BJ (cell line): ENCODE measurements around the gene CASS4. TPM values are rescaled to one million over a fixed set of nuclear protein-coding genes. Genes with fewer than 3 reads are reported as not detected.

Experiments used
- CTCF ChIA-PET: fragments of 350-600 bp; formaldehyde crosslinking; extraction: SDS; loops from one replicate; lab custom pipeline; 2021; ENCODE audit warnings: antibody characterized with exemption, inconsistent platforms; lab: Yijun Ruan, JAX
- POLR2A ChIA-PET: fragments of 300-600 bp; sonication (Branson Sonifier 250); formaldehyde crosslinking; extraction: SDS; loops from one replicate; lab custom pipeline; 2021; ENCODE audit warnings: antibody characterized with exemption; lab: Charles Lee
- DNase-seq: peaks from one replicate; pipeline ENCODE4 v3.0.0-alpha.2; 2011; ENCODE audit warnings: low read depth
- H3K27me3 ChIP-seq: 2 replicates; pipeline ENCODE4 v1.6.0; 2011; ENCODE audit warnings: low read length; ENCODE audit not compliant: control insufficient read depth, insufficient read depth
- H3K36me3 ChIP-seq: 2 replicates; pipeline ENCODE4 v1.5.1; 2011; ENCODE audit warnings: low read length; ENCODE audit not compliant: control insufficient read depth, insufficient read depth
- H3K4me3 ChIP-seq: 2 replicates; pipeline ENCODE4 v1.5.1; 2011; ENCODE audit warnings: low read depth, mild to moderate bottlenecking, control low read depth, low read length
- CTCF ChIP-seq: IDR thresholded peaks from 2 replicates; pipeline ENCODE4 v1.5.1; 2011; ENCODE audit warnings: low read depth, mild to moderate bottlenecking, control low read depth, inconsistent platforms, low read length, moderate library complexity; ENCODE audit not compliant: insufficient read depth
- polyA plus RNA-seq: library from polyadenylated mRNA; depleted of rRNA; stranded (reverse); fragments of >200 nt; gene quantifications from 2 replicates; pipeline ENCODE4 v1.2.3, GENCODE V29; 2011

CASS4 gene
- polyA plus RNA-seq, 1 experiment: 0.50 TPM

GRCh38 chr20:56431471-56431870, 19.4 kb downstream of the CASS4 start:
- DNase-seq: no peak
- CTCF ChIA-PET: no interaction called here
- no peaks in the 10 kb centered on the region for H3K36me3 ChIP-seq
- H3K27me3 ChIP-seq: no peaks in the 10 kb centered on the region
- POLR2A ChIA-PET: no interaction called here
- no peak overlapping the region for H3K4me3 ChIP-seq
- TF ChIP-seq CTCF: no peak

GRCh38 chr20:56433221-56433879, 21.3 kb downstream of the CASS4 start:
- H3K27me3 ChIP-seq: no peaks in the 10 kb centered on the region
- TF ChIP-seq CTCF: no peak
- CTCF ChIA-PET: interaction anchor here (0.8 to 1.3 kb wide), 3 partner anchors 11 to 41 kb away, joined by 3 read pairs; partner anchors contain the start of gene AURKA
- POLR2A ChIA-PET: interaction anchor here (0.5 to 0.7 kb wide), 2 partner anchors 18 to 21 kb away, joined by 3 to 8 read pairs; no protein-coding TSS in a partner anchor
- no peaks in the 10 kb centered on the region for H3K36me3 ChIP-seq
- H3K4me3 ChIP-seq: no peak overlapping the region
- no peak for DNase-seq

GRCh38 chr20:56433880-56434255, 21.8 kb downstream of the CASS4 start:
- Histone ChIP-seq H3K36me3 (no peaks in the 10 kb centered on the region), H3K4me3 (no peak overlapping the region), H3K27me3 (no peaks in the 10 kb centered on the region)
- POLR2A ChIA-PET: interaction anchor here (0.5 to 0.7 kb wide), 2 partner anchors 19 to 21 kb away, joined by 3 to 8 read pairs; no protein-coding TSS in a partner anchor
- DNase-seq: peak; percentile 84
- CTCF ChIA-PET: interaction anchor here (0.8 to 1.3 kb wide), 3 partner anchors 11 to 42 kb away, joined by 3 read pairs; partner anchors contain the start of gene AURKA
- no peak for TF ChIP-seq CTCF

DNA sequence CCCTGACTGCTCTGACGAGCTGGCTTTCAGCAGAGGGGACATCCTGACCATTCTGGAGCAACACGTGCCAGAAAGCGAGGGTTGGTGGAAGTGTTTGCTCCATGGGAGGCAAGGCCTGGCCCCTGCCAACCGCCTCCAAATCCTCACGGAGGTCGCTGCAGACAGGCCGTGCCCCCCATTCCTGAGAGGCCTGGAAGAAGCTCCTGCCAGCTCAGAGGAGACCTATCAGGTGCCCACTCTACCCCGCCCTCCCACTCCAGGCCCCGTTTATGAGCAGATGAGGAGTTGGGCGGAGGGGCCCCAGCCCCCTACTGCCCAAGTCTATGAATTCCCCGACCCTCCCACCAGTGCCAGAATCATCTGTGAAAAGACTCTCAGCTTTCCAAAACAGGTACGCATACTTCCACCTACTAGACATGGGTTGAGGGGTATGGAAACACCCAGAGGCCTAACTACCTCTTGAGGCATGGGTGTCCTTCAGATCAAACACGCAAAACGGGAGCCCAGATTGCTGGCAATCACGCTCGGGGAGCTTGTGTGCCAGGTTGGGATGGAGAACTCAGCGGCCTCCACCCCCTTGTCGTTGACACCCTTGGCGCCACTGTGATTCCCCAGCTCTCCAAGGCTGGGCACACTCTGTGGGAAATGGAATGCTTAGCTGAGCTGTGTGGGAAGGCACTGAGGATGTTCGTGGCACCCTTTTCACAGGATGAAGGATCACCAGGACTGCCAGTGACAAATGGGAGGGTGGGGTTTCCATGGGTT, 25.3 kb downstream of the CASS4 start:
- ChIA-PET POLR2A (no interaction called here), CTCF (interaction anchor here (1.3 kb wide), 1 partner anchor 13 kb away, joined by 3 read pairs; no protein-coding TSS in a partner anchor)
- no peak for DNase-seq
- no peak for TF ChIP-seq CTCF
- Histone ChIP-seq H3K4me3 (no peak overlapping the region), H3K36me3 (no peaks in the 10 kb centered on the region), H3K27me3 (no peaks in the 10 kb centered on the region)

DNA sequence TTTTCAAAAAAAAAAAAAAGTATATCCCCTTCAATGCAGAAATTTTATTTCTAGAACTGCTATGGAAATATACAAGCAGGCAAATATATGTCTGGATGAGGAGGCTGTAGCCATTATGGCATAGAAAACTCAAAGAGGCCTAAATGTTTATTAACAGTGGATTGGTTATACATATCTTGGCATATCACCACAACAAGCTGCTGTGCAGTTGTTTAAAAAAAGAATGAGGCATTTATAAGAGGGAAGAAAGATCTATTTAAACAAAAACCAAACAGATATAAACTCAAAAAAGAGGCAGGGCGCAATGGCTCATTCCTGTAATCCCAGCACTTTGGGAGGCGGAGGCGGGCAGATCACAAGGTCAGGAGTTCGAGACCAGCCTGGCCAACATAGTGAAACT, 26.2 kb downstream of the CASS4 start:
- ChIA-PET POLR2A (no interaction called here), CTCF (no interaction called here)
- H3K4me3 ChIP-seq: no peak overlapping the region
- H3K27me3 ChIP-seq: no peaks in the 10 kb centered on the region
- TF ChIP-seq CTCF: no peak
- no peak for DNase-seq
- no peaks in the 10 kb centered on the region for H3K36me3 ChIP-seq
